Measurements from ENCODE around the gene ROBO2.

- TF ChIP-seq CTCF (IDR thresholded peaks at IDR 0.05) (no peak), POLR2A (IDR thresholded peaks at IDR 0.05) (no peak), POLR2AphosphoS5 (IDR thresholded peaks at IDR 0.05) (no peak)
Observed at GRCh38 chr3:77449459-77450350, 409.8 kb downstream of the ROBO2 start.
